LoVo (cell line): ENCODE measurements around the gene CCDC121.
A peak's percentile ranks its signal among the peaks of the same experiment; 100 is the strongest.

Source experiments
- DNase-seq: peaks from one replicate; pipeline ENCODE4 v3.0.0-alpha.2; 2016; ENCODE audit warnings: low spot score

The CCDC121 gene

GRCh38 chr2:27628767-27629709 is at the start of gene CCDC121, which contains the start of gene GPN1:
Gene CCDC121 (minus strand): TSS chr2:27629012. CDS start chr2:27627799, 1,213 bp downstream.
Gene GPN1 (plus strand): TSS chr2:27629050. CDS start chr2:27629059, 9 bp downstream.
- DNase-seq: peak; percentile 94

DNA sequence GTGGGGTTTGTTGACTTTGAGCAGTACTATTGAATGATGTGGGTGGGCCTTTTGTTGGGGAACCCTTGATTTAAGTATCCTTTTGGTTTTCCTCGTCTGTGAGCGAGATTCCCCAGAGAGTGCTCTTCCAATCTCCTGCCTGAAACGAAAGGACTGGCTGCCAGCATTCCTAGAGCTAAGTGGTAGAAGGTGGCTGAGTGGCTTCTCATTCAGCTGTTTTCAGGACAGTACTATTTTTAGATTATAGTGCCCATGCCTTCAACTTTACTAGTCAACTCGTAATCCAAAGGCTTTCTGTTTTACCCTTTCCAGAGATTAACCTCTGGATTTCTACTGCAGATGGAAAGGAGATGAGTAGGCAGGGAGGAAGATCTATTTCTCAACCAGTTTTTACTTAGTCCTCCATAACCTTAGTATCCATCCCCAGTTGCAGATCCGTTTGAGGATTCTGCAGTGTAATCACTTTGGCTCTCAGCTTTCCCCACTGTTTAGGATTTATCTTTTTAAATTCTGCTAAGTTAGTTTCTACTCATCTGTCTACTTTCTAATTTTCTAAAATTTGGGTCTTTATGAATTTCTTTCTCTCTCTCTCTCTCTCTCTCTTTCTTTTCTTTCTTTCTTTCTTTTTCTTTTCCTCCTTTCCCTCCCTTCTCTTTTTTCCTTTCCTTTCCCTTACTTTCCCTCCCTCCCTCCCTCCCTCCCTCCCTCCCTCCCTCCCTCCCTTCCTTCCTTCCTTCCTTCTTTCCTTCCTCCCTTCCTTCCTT is 44.1 kb upstream of the CCDC121 start:
- DNase-seq: no peak

DNA sequence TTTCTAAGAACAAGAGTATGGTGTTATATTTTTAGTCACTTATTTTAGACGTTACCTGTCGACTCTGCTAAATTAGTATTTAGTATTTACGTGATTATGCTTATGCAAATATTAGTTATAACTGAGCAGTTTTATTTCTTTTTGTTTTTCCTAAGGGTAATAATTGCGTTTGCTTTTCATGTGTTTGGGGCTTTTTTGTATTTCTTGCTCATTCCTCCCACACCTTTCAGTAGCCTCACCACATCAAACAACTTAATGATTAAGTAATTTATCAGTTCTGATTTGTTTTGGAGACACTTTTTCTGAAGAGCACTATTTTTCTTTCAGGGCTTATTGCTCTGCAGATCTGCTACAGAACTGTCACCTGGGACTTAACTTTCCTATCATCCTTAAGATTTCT is 42.4 kb upstream of the CCDC121 start:
- no peak for DNase-seq

DNA sequence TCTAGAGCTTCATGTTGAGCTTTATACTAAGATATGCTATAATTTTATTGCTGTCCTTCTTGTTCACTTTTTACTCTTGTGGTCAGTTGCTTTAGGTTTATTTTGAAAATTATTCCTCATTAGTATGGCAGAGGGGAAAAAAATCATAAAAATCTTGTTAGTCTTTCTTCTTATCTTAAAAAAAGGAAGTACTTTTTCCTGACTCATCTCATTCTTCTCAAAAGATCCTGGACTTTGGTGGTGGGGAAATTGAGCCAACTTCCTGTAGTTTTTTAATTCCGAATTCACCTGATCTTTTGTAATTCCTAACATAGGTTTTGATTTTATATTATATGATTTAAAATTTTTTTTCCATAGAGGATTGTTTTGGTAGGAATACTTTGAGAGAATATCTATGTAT is 38.6 kb upstream of the CCDC121 start:
- no peak for DNase-seq

DNA sequence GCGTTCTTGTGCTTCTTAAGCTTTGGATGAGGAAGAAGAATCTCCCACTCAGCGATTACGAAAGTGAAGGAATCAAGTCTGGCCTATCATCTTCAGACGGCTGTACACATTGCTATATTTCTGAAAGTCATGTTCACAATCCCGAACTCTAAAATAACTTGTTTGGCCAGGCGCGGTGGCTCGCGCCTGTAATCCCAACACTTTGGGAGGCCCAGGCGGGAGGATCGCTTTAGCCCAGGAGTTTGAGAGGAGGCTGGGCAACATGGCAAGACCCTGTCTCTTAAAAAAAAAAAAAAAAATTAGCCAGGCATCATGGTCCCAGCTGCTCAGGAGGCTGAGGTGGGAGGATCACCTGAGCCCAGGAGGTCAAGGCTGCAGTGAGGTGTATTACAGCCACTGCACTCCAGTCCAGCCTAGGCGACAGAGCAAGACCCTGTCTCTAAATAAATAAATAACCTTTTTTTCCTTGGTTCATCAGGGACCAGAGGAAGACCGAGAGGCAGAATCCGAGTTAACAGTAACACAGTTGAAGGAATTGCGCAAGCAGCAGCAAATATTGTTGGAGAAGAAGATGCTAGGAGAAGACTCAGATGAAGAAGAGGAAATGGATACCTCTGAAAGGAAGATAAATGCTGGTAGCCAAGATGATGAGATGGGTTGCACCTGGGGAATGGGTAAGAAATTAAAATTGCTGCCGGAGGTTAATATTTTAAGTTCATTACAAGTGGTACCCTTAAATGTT is 36.0 kb upstream of the CCDC121 start:
- DNase-seq: no peak

DNA sequence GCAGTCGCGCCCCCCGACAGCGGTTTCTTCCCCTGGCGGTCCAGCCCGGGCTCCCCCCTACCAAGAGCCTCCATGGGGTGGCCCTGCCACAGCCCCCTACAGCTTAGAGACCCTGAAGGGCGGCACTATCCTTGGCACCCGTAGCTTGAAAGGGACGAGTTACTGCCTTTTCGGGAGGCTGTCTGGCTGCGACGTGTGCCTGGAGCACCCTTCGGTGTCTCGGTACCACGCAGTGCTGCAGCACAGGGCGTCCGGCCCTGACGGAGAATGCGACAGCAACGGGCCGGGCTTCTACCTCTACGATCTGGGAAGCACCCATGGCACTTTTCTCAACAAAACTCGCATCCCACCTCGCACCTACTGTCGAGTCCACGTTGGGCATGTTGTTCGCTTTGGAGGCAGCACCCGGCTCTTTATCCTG is 35.4 kb upstream of the CCDC121 start:
- DNase-seq: no peak

GRCh38 chr2:27663285-27664153 is 34.7 kb upstream of the CCDC121 start, which contains the start of the genes SLC4A1AP and SUPT7L:
Gene SLC4A1AP (plus strand): TSS chr2:27663889. CDS start chr2:27663915, 26 bp downstream.
Gene SUPT7L (minus strand): TSS chr2:27663614. CDS start chr2:27662192, 1,422 bp downstream.
- DNase-seq: peak; percentile 79

DNA sequence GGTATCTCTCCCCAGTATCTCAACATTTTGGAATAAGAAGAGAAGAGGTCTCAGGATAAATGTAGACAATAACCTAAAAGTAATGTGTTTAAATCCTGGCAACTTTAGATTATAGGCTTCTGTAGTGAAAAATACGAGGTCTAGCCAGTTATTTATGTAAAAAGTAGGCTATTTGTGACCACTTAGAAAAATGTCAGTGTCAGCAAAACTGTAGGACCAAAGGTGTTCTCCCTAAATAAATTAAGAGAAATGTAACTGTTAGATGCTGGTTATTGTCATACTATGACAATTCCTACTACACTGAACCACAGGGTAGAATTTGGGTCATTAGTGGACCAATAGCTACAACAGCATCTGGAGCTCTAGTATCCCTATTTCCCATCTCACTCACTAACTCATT is 32.6 kb upstream of the CCDC121 start:
- no peak for DNase-seq

GRCh38 chr2:27655155-27655951 is 26.5 kb upstream of the CCDC121 start:
- no peak for DNase-seq

- no peak for DNase-seq
These were observed 24.6 kb upstream of the CCDC121 start for GRCh38 chr2:27653397-27653796.

- no peak for DNase-seq
These were observed 24.0 kb upstream of the CCDC121 start for GRCh38 chr2:27652790-27653189.

DNA sequence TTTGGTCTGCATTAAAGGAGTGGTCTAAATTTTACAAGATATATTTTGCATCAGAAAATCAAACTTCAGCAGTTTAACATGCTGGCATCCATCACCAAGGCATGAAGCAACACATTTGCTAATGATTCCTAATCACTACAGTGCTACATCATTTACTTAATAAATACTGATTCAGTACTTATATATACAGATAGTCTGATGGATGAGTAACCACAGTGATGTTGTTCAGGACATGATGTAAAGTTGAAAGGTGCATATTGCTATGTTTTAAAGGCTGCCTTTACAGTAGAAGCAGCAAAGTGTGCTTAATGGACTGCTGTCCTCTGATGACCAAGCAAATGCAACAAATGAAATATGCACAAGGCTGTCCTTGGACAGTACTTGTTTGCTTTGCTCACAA is 23.5 kb upstream of the CCDC121 start:
- DNase-seq: no peak

GRCh38 chr2:27651056-27651455 is 22.2 kb upstream of the CCDC121 start:
- DNase-seq: no peak

DNA sequence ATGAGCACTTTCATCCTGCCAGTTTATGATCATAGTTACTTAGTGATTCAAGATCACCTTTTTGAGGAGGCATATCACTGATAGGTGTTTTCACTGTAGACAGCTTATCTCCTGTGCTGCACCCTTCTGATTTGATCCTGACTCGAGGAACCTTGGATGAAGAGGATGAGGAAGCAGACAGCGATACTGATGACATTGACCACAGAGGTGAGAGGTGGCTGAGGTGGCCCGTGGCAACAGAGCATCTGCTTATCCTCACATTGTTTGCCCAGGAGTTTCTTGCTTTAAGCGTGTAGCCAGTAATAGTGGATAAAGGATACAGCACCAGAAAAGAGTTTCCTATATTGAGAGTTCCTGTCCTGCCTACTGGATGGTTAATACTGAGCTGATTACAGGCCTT is 18.9 kb upstream of the CCDC121 start:
- DNase-seq: no peak

GRCh38 chr2:27647289-27647688 is 18.5 kb upstream of the CCDC121 start:
- DNase-seq: no peak

- no peak for DNase-seq
These were observed 16.4 kb upstream of the CCDC121 start for GRCh38 chr2:27645197-27645596.

DNA sequence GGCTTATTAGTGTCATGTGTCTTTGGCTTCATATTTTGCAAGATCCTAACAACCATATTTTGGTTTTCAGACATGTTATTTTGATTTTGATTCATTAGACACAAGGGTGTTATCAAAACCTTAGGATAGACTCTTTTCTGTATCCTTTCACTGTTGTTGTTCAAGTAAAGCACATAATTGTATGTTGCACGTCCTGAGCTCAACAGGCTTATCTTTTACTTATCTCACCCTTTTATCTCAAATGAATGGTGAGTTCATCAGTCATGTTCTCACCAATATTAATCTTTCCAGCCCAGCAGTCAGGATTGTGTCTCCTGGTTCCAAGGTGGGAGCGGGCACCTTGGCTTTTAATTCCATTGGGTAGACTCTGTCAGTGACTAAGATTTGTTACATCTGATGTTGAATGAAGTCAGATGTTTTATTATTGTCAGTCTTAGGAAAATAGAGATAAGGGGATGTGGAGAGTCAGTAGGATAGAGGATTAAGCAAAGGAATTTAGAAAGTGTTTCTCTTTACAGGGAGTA is 12.0 kb upstream of the CCDC121 start:
- no peak for DNase-seq

DNA sequence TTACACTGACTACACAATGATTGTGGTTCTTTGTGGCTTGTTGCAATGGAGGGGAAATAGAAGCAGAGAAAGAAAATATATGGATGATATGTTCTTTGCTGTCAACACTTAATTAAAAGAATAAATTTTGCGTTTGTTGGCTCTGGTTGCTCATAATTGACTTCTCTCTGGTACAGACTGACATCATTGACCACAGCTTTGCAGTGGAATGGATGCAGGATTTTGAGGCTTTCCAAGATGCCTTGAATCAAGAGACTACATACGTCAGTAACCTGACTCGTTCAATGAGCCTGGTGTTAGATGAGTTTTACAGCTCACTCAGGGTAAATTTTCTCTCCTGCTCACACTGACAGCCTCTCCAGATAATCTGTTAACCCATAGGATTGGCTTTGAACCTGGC is 9.9 kb upstream of the CCDC121 start:
- no peak for DNase-seq

- no peak for DNase-seq
These were observed 9.3 kb upstream of the CCDC121 start for GRCh38 chr2:27638037-27638637.

- no peak for DNase-seq
These were observed 8.0 kb upstream of the CCDC121 start for GRCh38 chr2:27636766-27637165.
